ENCODE data around the gene FAM118A.
A peak's percentile ranks its signal among the peaks of the same experiment; 100 is the strongest.
"Not testable (repeated sequence)": the region's sequence is repeated elsewhere in the genome, so short reads cannot be mapped to it uniquely, and the experiment has no call there.

Gene FAM118A

GRCh38 chr22:45330548-45330947 lies 20.8 kb downstream of the FAM118A start:
- no peak for DNase-seq (ENCODE audit: low spot score)

- no peak for DNase-seq (ENCODE audit: low spot score)
Measured at GRCh38 chr22:45331486-45331885, 21.8 kb downstream of the FAM118A start.

GRCh38 chr22:45332001-45332400 lies 22.3 kb downstream of the FAM118A start:
- DNase-seq (ENCODE audit: low spot score), result no peak

GRCh38 chr22:45334068-45334467 lies 24.3 kb downstream of the FAM118A start:
- DNase-seq (ENCODE audit: low spot score), result no peak

- DNase-seq (ENCODE audit: low spot score), result no peak
Measured at GRCh38 chr22:45334528-45334927, 24.8 kb downstream of the FAM118A start.

- no peak for DNase-seq (ENCODE audit: low spot score)
Measured at GRCh38 chr22:45335021-45335818, 25.5 kb downstream of the FAM118A start.

- DNase-seq (ENCODE audit: low spot score), result no peak
Measured at GRCh38 chr22:45335854-45336522, 26.3 kb downstream of the FAM118A start.

- no peak for DNase-seq (ENCODE audit: low spot score)
Measured at GRCh38 chr22:45336971-45337431, 27.3 kb downstream of the FAM118A start.

GRCh38 chr22:45337536-45337935 lies 27.8 kb downstream of the FAM118A start:
- no peak for DNase-seq (ENCODE audit: low spot score)

GRCh38 chr22:45338795-45339194 lies 29.1 kb downstream of the FAM118A start:
- no peak for DNase-seq (ENCODE audit: low spot score)

GRCh38 chr22:45340323-45340722 lies 30.6 kb downstream of the FAM118A start:
- DNase-seq (ENCODE audit: low spot score), result no peak

GRCh38 chr22:45341498-45341897 lies 31.8 kb downstream of the FAM118A start:
- peak; percentile 36 for DNase-seq (ENCODE audit: low spot score)

GRCh38 chr22:45343143-45343542 lies 33.4 kb downstream of the FAM118A start:
- DNase-seq (ENCODE audit: low spot score), result no peak

GRCh38 chr22:45344334-45344733 lies 34.6 kb downstream of the FAM118A start:
- no peak for DNase-seq (ENCODE audit: low spot score)

GRCh38 chr22:45349916-45350315 lies 40.2 kb downstream of the FAM118A start:
- no peak for DNase-seq (ENCODE audit: low spot score)

- no peak for DNase-seq (ENCODE audit: low spot score)
Measured at GRCh38 chr22:45351956-45352355, 42.2 kb downstream of the FAM118A start.

GRCh38 chr22:45352757-45353156 lies 43.0 kb downstream of the FAM118A start:
- DNase-seq (ENCODE audit: low spot score), result not testable (repeated sequence)

- no peak for DNase-seq (ENCODE audit: low spot score)
Measured at GRCh38 chr22:45353786-45354185, 44.1 kb downstream of the FAM118A start.

- DNase-seq (ENCODE audit: low spot score), result no peak
Measured at GRCh38 chr22:45357490-45357889, 47.8 kb downstream of the FAM118A start.

- no peak for DNase-seq (ENCODE audit: low spot score)
Measured at GRCh38 chr22:45358127-45358526, 48.4 kb downstream of the FAM118A start.

GRCh38 chr22:45359627-45360026 lies 49.9 kb downstream of the FAM118A start:
- no peak for DNase-seq (ENCODE audit: low spot score)

- no peak for DNase-seq (ENCODE audit: low spot score)
Measured at GRCh38 chr22:45366713-45367112, 57.0 kb downstream of the FAM118A start.

GRCh38 chr22:45373592-45373991 lies 63.9 kb downstream of the FAM118A start:
- not testable (repeated sequence) for DNase-seq (ENCODE audit: low spot score)

Data from CD4-positive, alpha-beta T cell treated with Interleukin-2 at 100 ng/mL for 4 hours (primary cell).